Left ventricle myocardium superior (tissue), 1 donor: ENCODE results near the gene CLTA. TPM values are rescaled to one million over a fixed set of nuclear protein-coding genes. Genes with fewer than 3 reads are reported as not detected.

Experiments used
- total RNA-seq: library from RNA; stranded (reverse); fragmentation: NEBNext Ultra II Directional; extraction: Animal tissue kit (Norgen Biotek cat#: 25700); gene quantifications from one replicate; pipeline ENCODE4 v1.2.1, GENCODE V29; 2021
- donor health status: DM: no; HTN: yes; CAD: no; lungs with severe emphysema.

Gene CLTA
- total RNA-seq, 1 donor from 2014 or later = 60.7 TPM

Other genes with a start within 250 kb of the CLTA start
- gene OR2S2, start 232.8 kb upstream of the CLTA start, total RNA-seq = not detected
- gene RECK, start 154.0 kb upstream of the CLTA start, total RNA-seq = 4.5 TPM
- 5.9 TPM for gene GLIPR2, start 54.2 kb upstream of the CLTA start, total RNA-seq
- 0.17 TPM for gene CCIN, start 21.5 kb upstream of the CLTA start, total RNA-seq
- 12.3 TPM for gene GNE, start 67.5 kb downstream of the CLTA start, total RNA-seq
- gene RNF38, start 209.3 kb downstream of the CLTA start, total RNA-seq = 30.0 TPM